Upper lobe of left lung (tissue), 4 donors: ENCODE measurements around the gene CNTRL.

Experiments used
- POLR2A ChIP-seq, 4 donors: fragments of 450-650 bp; IDR thresholded peaks; one replicate each; pipeline ENCODE4 v1.5.1; 2016 to 2017; ENCODE audit warnings: antibody characterized with exemption in 4 of 4, mild to moderate bottlenecking in 2 of 4
- TF ChIP-seq, protein P1 (sequence below), 6 experiments: fragments of 450-650 bp in 4 of 6; fragments of 200-600 bp in 2 of 6; sonication (generic) in 2 of 6; IDR thresholded peaks; one replicate each; pipeline ENCODE4 v1.5.1; 2016 to 2019; ENCODE audit warnings: antibody characterized with exemption in 6 of 6

DNA sequence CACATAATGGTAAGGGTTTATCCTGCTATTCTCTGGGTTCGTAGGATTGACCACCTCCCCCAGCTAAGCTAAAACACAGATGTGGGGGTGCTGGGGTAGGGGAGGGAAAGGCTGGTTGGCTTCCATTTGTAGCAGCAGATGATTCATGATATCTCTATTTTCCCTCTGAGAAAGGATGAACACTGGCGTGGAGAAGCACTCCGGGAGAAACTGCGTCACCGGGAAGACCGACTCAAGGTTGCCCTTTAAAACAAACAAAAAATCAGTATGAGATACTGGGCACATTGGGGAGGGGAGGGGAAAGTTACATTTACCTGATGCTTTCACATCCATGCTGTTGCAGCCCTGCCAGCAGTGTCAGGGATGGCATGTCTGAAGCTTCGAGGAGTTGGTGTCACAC lies 98.7 kb downstream of the CNTRL start:
- no peak for TF ChIP-seq POLR2A (IDR thresholded peaks at IDR 0.05)
- TF ChIP-seq, protein P1, sequence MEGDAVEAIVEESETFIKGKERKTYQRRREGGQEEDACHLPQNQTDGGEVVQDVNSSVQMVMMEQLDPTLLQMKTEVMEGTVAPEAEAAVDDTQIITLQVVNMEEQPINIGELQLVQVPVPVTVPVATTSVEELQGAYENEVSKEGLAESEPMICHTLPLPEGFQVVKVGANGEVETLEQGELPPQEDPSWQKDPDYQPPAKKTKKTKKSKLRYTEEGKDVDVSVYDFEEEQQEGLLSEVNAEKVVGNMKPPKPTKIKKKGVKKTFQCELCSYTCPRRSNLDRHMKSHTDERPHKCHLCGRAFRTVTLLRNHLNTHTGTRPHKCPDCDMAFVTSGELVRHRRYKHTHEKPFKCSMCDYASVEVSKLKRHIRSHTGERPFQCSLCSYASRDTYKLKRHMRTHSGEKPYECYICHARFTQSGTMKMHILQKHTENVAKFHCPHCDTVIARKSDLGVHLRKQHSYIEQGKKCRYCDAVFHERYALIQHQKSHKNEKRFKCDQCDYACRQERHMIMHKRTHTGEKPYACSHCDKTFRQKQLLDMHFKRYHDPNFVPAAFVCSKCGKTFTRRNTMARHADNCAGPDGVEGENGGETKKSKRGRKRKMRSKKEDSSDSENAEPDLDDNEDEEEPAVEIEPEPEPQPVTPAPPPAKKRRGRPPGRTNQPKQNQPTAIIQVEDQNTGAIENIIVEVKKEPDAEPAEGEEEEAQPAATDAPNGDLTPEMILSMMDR (IDR thresholded peaks at IDR 0.05) = no peak
